NCI-H345 (cell line): Measurements from ENCODE around the gene CLK2.
A peak's percentile ranks its signal among the peaks of the same experiment; 100 is the strongest.
"Not testable (repeated sequence)": the region's sequence is repeated elsewhere in the genome, so short reads cannot be mapped to it uniquely, and the experiment has no call there.

Experiments used
- DNase-seq: peaks from one replicate; lab custom pipeline; 2025; lab: John Stamatoyannopoulos, UW

Gene CLK2

GRCh38 chr1:155242805-155243358 lies 30.4 kb downstream of the CLK2 start:
- DNase-seq: no peak

- DNase-seq: no peak
These were observed 31.5 kb downstream of the CLK2 start for GRCh38 chr1:155241841-155242264.

- DNase-seq: peak; percentile 96
These were observed 32.1 kb downstream of the CLK2 start for GRCh38 chr1:155241069-155241679.

- no peak for DNase-seq
These were observed 36.9 kb downstream of the CLK2 start for GRCh38 chr1:155236451-155236850.

- not testable (repeated sequence) for DNase-seq
These were observed 37.9 kb downstream of the CLK2 start for GRCh38 chr1:155235375-155235774.

- DNase-seq: not testable (repeated sequence)
These were observed 39.8 kb downstream of the CLK2 start for GRCh38 chr1:155233502-155233901.

GRCh38 chr1:155232001-155232978 lies 41.0 kb downstream of the CLK2 start:
- not testable (repeated sequence) for DNase-seq

- DNase-seq: not testable (repeated sequence)
These were observed 42.0 kb downstream of the CLK2 start for GRCh38 chr1:155231302-155231701.

GRCh38 chr1:155228096-155228427 lies 45.2 kb downstream of the CLK2 start:
- DNase-seq: no peak

- peak; percentile 100 for DNase-seq
These were observed 45.8 kb downstream of the CLK2 start for GRCh38 chr1:155227261-155228095.

- peak; percentile 79 for DNase-seq
These were observed 46.4 kb downstream of the CLK2 start for GRCh38 chr1:155226910-155227260.

- DNase-seq: peak; percentile 87
These were observed 47.0 kb downstream of the CLK2 start for GRCh38 chr1:155226188-155226909.

- DNase-seq: not testable (repeated sequence)
These were observed 47.9 kb downstream of the CLK2 start for GRCh38 chr1:155225404-155225759.

GRCh38 chr1:155223047-155223446 lies 50.3 kb downstream of the CLK2 start:
- no peak for DNase-seq

- DNase-seq: not testable (repeated sequence)
These were observed 52.9 kb downstream of the CLK2 start for GRCh38 chr1:155220211-155220965.

GRCh38 chr1:155219592-155220031 lies 53.7 kb downstream of the CLK2 start:
- no peak for DNase-seq

GRCh38 chr1:155218854-155219591 lies 54.3 kb downstream of the CLK2 start:
- DNase-seq: peak; percentile 69

- DNase-seq: not testable (repeated sequence)
These were observed 58.6 kb downstream of the CLK2 start for GRCh38 chr1:155214702-155215101.
